Right ventricle myocardium superior (tissue), 1 donor: Measurements from ENCODE around the gene CLPX. TPM values are rescaled to one million over a fixed set of nuclear protein-coding genes. Genes with fewer than 3 reads are reported as not detected.
"Not testable (repeated sequence)": the region's sequence is repeated elsewhere in the genome, so short reads cannot be mapped to it uniquely, and the experiment has no call there.

Experiments used
- ATAC-seq: fragments of 200-7000 bp; cut with Tn5 transposase; one replicate; pipeline ENCODE4 v1.9.1; 2020; ENCODE audit warnings: mild to moderate bottlenecking; ENCODE audit not compliant: poor library complexity
- DNase-seq: peaks from one replicate; pipeline ENCODE4 v3.0.0-alpha.2; 2020
- intact Hi-C: fragments of 100-400 bp; cut with DNase I; formaldehyde crosslinking; loops from one replicate; pipeline ENCODE4 v1.11.2; 2022
- long read RNA-seq: library from polyadenylated mRNA; unstranded; transcript quantifications from one replicate; pipeline ENCODE4 v2.0.0, GENCODE V29; 2021
- total RNA-seq: library from RNA; stranded (reverse); fragmentation: NEBNext Ultra II Directional; extraction: Animal tissue kit (Norgen Biotek cat#: 25700); gene quantifications from one replicate; pipeline ENCODE4 v1.2.1, GENCODE V29; 2021
- donor health status: DM: no; HTN: yes; CAD: no; lungs with severe emphysema.

CLPX gene
- total RNA-seq = 51.5 TPM
- long read RNA-seq, full-length matches to known transcripts = 64 of 72 reads
- long read RNA-seq, partial matches to known transcripts = 3 of 72 reads
- long read RNA-seq, other reads (novel, unspliced or antisense) = 5 of 72 reads

DNA sequence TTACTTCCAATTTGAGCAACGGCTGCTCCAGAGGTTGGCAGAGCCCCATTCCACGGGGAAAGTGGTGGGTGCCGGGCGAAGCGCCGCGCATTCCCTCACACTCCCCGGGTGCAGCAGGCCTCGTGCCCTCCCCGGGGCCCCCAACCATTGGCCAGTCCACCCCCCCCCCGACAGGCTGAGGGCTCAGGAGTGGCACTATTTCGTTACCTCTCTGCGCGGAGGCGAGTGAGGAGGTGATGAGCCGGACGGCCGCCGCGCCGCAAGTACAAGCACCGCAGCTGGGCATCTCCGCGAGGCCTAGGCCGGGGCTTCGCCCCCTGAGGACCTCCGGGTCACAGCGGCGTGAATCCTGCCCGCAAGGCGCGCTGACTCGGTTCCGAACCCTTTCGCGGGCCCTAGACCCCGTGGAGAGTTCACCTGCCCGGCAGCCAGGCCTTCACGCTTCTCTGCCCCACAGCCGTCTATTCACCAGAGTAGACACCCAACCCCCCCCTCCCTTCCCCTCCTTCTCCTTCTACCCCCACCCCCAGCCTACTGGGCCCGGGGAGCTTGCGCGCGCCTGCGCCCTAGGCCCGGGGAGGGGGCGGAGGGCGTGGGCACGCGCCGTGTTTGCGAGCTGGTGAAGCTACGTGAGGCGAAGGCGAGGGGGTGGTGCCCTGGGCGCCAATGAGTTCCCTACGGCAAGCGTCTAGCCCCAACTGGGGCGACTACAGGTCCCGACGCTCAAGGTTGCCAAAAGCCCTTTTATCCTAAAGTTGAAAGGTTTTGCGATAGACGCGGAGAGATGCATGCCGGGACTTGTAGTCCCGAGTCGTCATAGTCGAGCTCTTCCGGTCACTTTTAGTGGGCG lies at the start of gene CLPX:
Gene CLPX, minus strand, starts transcription at position 475 of the 850 bp plus-strand sequence. Its CDS starts 189 bp downstream, at position 286.
- DNase-seq (peak; percentile 94), ATAC-seq (peak; percentile 96)
- intact Hi-C loops = loop anchor here (5.0 kb wide), 1 partner anchor 87 kb away; no protein-coding TSS in a partner anchor

DNA sequence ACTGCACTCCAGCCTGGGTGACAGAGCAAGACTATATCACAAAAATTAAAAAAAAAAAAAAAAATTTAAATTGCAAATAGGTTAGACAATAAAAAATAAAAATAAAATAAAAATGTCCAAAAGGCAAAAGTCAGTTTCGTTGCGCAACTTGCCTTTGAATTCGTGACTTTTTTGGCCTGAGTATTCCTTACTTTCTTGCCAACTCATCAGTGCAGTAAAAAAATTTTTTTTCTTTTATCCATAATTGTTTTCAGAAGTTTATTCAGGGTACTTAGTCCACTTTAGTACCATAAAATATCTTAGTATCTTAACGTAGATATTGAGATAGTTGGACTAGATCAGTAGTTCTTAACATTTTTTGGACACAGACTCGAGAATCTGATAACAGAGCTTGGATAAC lies 48.6 kb upstream of the CLPX start:
- intact Hi-C loops = no loop called here
- ATAC-seq (no peak), DNase-seq (no peak)

DNA sequence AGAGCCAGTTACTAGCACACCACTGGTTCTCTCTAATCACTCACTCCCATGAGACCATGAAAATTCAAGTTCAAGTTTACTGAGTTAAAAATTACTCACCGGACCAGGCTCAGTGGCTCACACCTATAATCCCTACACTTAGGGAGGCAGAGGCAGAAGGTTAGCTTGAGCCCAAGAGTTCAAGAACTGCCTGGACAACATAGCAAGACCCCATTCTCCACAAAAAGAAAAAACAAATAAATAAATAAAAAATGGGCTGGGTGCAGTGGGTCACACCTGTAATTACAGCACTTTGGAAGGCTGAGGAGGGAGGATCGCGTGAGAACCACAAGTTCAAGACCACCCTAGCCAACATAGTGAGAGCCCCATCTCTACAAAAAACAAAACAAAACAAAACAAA lies 47.4 kb upstream of the CLPX start:
- DNase-seq (no peak), ATAC-seq (no peak)
- intact Hi-C loops = no loop called here

DNA sequence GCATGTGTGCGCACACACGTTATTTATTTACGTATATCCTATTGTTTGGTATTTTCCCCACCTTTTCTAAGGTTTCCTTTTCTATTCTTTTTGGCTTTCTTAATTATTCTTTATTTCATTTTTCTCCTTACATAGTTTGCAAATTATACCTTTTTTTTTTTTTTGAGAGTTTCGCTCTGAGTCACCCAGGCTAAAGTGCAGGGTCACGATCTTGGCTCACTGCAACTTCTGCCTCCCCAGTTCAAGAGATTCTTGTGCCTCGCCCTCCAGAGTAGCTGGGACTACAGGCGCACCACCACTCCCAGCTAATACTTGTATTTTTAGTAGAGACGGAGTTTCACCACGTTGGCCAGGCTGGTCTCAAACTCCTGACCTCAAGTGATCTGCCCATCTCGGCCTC lies 46.2 kb upstream of the CLPX start:
- ATAC-seq = no peak
- no peak for DNase-seq
- intact Hi-C loops = no loop called here

DNA sequence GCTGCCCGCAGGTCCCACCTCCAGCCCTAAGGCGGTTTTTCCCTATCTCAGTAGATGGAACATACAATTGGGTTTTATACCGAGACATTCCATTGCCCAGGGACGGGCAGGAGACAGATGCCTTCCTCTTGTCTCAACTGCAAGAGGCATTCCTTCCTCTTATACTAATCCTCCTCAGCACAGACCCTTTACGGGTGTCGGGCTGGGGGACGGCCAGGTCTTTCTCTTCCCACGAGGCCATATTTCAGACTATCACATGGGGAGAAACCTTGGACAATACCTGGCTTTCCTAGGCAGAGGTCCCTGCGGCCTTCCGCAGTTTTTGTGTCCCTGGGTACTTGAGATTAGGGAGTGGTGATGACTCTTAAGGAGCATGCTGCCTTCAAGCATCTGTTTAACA lies 41.8 kb upstream of the CLPX start:
- intact Hi-C loops, ATAC-seq, DNase-seq: not testable (repeated sequence)

DNA sequence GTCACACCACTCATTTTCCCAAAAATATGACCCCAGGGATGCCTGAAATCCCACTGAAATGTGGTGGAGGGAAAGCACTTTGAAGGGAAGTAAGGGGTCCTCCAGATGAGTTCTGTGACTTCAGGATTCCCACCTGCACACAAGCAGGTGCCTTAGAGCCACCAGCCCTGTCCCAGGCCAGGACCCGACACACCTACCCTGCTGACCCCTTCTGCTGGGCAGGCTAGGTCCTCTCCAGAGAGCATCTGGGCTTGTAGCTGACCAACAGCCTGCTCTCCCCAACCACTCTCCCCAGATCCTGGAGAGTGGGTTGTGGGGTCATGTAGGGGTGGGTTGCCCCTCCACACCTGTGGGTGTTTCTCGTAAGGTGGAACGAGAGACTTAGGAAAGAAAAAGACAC lies 41.1 kb upstream of the CLPX start:
- intact Hi-C loops = no loop called here
- DNase-seq (no peak), ATAC-seq (no peak)

DNA sequence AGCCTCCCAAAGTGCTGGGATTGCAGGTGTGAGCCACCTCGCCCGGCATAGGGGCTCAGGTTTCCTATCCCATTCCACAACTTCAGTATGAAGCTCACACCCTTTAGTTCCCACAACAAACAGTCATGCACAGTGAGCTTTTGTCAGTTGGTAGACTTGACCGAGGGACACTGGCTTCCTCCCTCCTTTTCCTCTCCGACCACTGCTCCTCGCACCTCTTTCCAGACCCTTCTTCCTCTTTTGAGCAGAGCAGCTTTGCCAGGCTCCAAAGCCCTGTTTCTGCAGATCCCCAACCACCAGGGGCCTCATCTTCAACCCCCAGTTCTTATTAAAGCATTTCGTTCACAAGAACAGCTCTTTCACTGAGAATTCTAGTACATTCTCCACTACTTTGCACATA lies 38.9 kb upstream of the CLPX start:
- intact Hi-C loops = no loop called here
- ATAC-seq (no peak), DNase-seq (no peak)

DNA sequence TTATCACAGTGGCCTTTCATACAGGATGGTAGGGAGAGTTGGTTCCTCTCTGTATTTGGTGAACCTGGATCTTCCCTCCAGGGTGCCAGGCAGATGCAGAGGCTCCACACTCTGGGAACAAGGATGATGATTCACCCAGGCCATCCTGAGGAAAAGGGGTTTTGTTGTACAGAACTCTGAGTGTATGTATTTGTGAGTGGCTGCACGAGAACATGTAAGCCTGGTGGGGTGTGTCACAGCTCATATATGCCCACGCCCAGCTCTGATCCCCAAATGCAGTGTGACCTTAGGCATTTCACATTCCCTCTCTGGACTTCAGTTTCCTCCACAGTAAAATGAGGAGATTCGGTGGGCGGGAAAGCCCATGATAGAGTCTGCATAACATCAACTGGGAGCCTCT lies 37.7 kb upstream of the CLPX start:
- ATAC-seq (no peak), DNase-seq (no peak)
- intact Hi-C loops = no loop called here

DNA sequence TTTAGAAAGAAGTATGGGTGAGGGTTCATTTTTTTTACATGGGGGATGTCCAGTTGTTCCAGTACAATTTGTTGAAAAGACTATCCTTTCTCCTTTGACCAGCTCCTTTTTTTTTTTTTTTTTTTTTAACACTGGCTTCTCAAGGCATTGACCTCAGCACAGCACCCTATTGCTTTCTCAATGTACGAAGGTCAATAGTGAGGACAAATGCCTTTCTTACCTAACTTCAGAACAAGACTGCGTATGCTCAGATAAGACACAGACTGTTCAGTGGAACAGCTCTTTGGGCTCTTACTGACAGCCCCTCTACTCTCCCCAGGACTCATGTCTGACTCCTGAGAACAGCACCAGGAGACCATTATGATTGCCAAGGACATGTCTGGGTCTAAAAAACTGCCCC lies 36.6 kb upstream of the CLPX start:
- intact Hi-C loops = no loop called here
- no peak for ATAC-seq

DNA sequence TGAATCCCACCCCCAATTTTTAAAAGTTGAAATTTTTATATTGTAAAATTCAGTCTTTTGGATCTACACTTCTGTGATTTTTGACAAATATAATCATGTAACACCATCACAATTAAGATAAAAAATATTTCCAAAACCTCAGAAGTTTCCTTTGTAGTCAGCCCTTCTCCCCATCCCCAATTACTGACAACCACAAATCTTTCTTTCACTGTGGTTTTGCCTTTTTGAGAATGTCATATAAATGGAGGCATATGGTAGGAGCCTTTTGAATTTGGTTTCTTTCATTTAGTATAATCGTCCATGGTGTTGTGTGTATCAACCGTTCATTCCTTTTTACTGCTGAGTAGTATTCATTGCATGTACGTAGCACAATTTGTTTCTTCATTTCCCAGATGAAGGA lies 34.0 kb upstream of the CLPX start:
- ATAC-seq (no peak), DNase-seq (no peak)
- intact Hi-C loops = no loop called here

More for the DNA sequence above, 36.6 kb upstream of the CLPX start:
- no peak for DNase-seq

DNA sequence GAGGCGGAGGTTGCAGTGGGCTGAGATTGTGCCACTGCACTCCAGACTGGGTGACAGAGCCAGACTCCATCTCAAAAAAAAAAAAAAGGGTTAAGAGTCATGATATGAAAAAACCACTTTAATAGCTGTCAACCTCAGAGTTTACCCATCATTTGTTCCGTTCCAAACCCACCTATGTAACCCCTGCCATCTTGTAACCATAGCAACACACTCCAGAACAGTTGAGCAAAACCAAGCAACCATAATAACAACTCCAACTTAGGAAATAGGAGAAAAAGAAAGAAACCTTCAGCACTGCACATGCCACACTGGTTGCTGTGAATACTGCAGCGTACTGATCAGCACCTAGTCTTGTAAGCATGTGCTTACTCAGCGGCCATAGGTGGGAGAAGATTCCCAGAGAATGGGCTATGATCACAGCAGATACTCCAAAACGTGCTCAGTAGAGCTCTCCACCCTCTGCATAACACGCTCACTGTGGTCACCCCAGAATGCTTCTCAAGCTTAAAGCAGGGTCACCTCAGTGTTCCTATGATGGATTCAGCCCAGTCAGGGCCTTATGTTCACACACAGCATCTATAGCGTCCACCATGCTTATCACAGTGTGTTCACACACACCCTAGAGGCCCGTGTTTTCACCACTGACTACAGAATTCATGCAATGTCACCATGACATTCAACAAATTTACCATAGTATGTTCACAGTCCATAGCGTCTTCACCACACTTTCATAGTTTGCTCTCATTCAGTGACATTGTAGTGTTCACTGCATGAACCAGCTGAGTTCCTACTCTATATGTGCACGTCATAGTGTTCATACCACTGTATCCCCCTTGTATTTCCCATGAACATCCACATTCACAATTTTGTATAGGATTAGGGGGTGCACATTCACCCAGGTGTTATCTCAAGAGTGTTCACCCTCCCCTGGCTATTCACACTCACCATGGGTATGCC lies 32.7 kb upstream of the CLPX start:
- intact Hi-C loops = no loop called here
- DNase-seq (no peak), ATAC-seq (no peak)

DNA sequence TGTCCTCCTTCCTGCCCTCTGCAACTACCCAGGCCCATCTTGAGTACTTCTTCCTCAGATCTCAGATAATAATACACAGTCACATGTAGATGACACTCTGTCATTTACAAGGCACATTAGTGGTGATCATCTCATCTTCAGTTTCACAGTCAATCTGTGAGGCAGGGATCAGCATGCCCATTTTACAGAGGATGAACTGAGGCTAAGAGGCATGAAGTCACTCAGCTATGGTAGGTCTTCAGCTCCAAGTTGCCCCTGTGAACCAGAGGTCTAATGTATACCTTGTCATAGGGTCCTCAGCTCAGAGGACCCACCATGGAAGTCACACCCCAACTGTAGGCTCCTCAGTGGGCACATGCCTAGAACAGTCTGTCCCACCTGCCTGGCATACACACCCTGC lies 30.4 kb upstream of the CLPX start:
- no peak for ATAC-seq
- intact Hi-C loops = no loop called here
- no peak for DNase-seq

DNA sequence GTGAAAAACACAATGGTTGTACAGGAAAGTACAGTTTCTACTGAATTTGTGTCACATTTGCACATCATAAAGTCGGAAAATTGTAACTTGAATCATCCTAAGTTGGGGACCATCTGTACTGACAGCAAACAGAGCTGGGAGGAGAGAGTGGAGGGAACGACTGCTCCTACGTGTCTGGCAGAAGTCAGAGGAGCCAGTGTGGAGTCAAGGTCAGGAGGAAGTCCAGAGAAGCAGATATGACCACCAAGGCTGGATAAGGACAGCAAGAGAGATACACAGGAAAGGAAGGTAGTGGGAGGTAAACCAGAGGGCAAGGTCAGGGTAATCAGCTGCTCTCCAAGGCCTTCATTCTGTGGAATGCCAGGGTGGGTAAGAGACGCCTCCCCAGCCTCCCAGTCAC lies 28.9 kb upstream of the CLPX start:
- intact Hi-C loops = no loop called here
- DNase-seq = no peak
- ATAC-seq = no peak

DNA sequence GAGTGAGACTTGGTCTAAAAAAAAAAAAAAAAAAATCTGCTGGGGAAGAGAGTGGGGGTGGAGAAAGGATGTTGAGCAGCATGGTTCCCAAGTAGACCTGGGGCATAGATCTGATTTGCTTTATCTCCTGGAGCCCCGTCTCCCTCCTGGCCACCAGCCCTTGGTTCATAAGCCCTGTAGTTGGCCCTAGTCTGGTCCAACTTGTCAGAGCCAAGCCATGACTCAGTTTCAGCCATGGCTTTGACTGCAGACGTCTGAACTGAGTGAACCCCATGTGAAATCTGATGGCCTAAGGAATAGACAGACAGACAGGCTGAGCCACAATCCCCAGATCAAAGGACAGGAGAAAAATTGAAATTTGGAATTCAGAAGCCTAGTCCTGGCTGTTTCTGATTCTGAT lies 28.1 kb upstream of the CLPX start:
- ATAC-seq (peak; percentile 40), DNase-seq (no peak)
- intact Hi-C loops = no loop called here

DNA sequence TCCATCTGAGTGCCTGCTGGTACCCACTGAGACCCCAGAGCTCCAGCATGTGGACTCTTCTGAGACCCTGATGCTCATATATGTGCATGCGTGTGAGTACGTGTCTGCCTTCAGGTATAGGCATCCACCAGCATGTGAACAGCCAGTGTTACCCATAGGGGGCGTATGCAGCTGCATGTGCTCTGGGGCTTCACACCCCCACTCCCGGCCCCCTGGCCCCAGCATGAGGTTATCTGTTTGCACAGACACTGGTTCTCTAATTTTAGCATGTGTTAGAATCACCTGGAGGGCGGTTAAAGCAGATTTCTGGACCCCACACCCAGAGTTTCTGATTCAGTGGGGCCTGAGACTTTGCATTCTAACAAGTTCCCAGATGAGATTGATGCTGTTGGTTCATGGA lies 27.0 kb upstream of the CLPX start:
- intact Hi-C loops = no loop called here
- DNase-seq (no peak), ATAC-seq (no peak)

DNA sequence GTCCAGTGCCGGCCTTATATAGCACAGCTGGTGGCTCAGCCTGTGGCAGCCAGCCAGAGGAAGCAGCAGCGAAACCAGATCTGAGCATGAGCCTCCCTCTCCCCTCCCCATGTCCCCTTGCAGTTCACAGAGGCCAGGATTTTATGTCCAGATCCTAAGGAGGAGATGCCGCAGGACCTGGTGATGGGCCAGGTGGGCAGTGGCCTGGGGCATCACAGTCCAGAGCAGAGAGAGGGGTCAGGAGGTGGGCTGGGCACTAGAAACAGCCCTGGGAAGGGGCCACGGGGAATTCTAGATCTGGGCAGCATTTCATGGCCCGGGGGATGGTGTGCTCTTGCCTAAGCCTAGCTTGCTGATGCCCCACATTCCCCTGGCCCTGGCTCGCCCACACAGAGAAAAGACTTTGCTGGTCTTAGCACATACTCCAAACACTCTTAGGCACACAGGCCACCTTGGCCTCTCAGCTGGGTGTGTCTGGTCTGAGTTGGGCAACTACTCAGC lies 26.4 kb upstream of the CLPX start:
- peak; percentile 73 for ATAC-seq
- intact Hi-C loops = no loop called here
- DNase-seq = peak; percentile 78

DNA sequence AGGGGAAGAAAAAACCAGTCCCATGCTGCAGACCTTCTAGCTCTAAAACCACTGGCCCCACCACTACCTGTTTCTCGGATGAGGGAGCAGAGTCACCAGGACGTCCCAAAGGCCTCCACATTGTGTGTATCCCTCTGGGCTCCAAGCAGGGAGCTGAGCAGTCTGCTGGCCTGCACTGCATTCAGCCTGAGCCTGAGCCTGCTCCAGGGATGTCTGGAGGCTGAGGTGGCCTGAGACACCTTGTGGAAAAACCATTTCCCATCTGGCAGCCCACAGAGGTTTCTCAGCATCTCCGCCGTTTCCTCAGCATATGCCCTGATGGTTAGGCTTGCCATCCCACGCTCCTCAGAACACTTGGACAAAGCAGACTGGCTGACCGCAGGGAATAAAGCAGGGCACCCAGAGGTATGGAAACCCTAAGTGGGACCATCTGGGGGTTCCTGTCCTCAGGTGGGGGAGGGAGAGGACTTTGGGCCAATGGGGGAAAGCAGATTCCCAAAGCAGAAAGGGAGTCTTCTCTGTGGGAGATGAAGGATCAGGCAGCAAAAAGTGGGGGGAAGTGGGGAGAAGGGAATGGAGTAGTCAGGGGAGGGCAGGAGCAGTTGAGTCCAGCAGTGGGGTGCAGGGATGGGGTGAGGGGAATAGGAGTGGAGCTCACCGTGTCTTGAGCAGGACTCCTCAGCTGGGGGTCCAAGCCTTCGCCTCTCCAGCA lies 25.8 kb upstream of the CLPX start, which contains the start of gene CILP:
Gene CILP, minus strand, starts transcription at position 704 of the 712 bp plus-strand sequence. CDS start 1,718 bp downstream, outside the sequence.
- intact Hi-C loops = no loop called here
- no peak for ATAC-seq
- DNase-seq = no peak
